HG03108 (cell line): ENCODE measurements around the gene TJP3.
"Not testable (repeated sequence)": the region's sequence is repeated elsewhere in the genome, so short reads cannot be mapped to it uniquely, and the experiment has no call there.

Experiments used
- ATAC-seq: cut with Tn5 transposase; IDR thresholded peaks from one replicate; pipeline ENCODE4 v1.9.1; 2021; ENCODE audit warnings: moderate library complexity; ENCODE audit not compliant: unreplicated experiment

TJP3 gene

GRCh38 chr19:3708207-3708931 lies at the start of gene TJP3:
Gene TJP3 (plus strand): TSS chr19:3708384. CDS start chr19:3728433, 20,049 bp downstream.
- ATAC-seq: no peak

GRCh38 chr19:3658870-3659745 lies 49.1 kb upstream of the TJP3 start:
- no peak for ATAC-seq

GRCh38 chr19:3659746-3660112 lies 48.5 kb upstream of the TJP3 start:
- no peak for ATAC-seq

GRCh38 chr19:3660493-3661219 lies 47.5 kb upstream of the TJP3 start:
- ATAC-seq: no peak

- no peak for ATAC-seq
Measured at GRCh38 chr19:3661284-3662238, 46.6 kb upstream of the TJP3 start.

- ATAC-seq: no peak
Measured at GRCh38 chr19:3663838-3664237, 44.3 kb upstream of the TJP3 start.

GRCh38 chr19:3664879-3665642 lies 43.1 kb upstream of the TJP3 start:
- ATAC-seq: no peak

- ATAC-seq: no peak
Measured at GRCh38 chr19:3665681-3666544, 42.3 kb upstream of the TJP3 start.

GRCh38 chr19:3666545-3666856 lies 41.7 kb upstream of the TJP3 start:
- not testable (repeated sequence) for ATAC-seq

GRCh38 chr19:3667037-3667638 lies 41.0 kb upstream of the TJP3 start:
- ATAC-seq: no peak

GRCh38 chr19:3667766-3668165 lies 40.4 kb upstream of the TJP3 start:
- no peak for ATAC-seq

GRCh38 chr19:3668331-3669081 lies 39.7 kb upstream of the TJP3 start:
- no peak for ATAC-seq

GRCh38 chr19:3669082-3669946 lies 38.9 kb upstream of the TJP3 start:
- ATAC-seq: no peak

GRCh38 chr19:3669947-3670795 lies 38.0 kb upstream of the TJP3 start:
- ATAC-seq: no peak

- no peak for ATAC-seq
Measured at GRCh38 chr19:3670796-3671679, 37.1 kb upstream of the TJP3 start.
